Prostate gland (tissue), 2 donors: ENCODE results near the gene PPP1R12B.

Source experiments
- CTCF ChIP-seq, 4 experiments: fragments of 200-600 bp in 2 of 4; fragments of 450-650 bp in 2 of 4; sonication (generic) in 2 of 4; IDR thresholded peaks; 1 replicate in 3 of 4; 2 replicates in 1 of 4; pipeline ENCODE4 v1.5.1; 2016 to 2019; ENCODE audit warnings: antibody characterized with exemption in 4 of 4, mild to moderate bottlenecking in 2 of 4, moderate library complexity in 2 of 4
- POLR2A ChIP-seq: fragments of 450-650 bp; IDR thresholded peaks from one replicate; pipeline ENCODE4 v1.6.1; 2016; ENCODE audit warnings: antibody characterized with exemption, mild to moderate bottlenecking
- POLR2AphosphoS5 ChIP-seq: sonication (generic); formaldehyde crosslinking; IDR thresholded peaks from one replicate; pipeline ENCODE4 v1.6.1; 2017; ENCODE audit warnings: antibody characterized with exemption

GRCh38 chr1:202627841-202628565 lies 279.5 kb downstream of the PPP1R12B start:
- no peak for TF ChIP-seq CTCF (IDR thresholded peaks at IDR 0.05)
- TF ChIP-seq POLR2AphosphoS5, result no peak
- no peak for TF ChIP-seq POLR2A
